COLO668 (cell line): Measurements from ENCODE around the gene ZFP42.
"Not testable (repeated sequence)": the region's sequence is repeated elsewhere in the genome, so short reads cannot be mapped to it uniquely, and the experiment has no call there.

Experiments used
- DNase-seq: peaks from one replicate; lab custom pipeline; 2025; ENCODE audit not compliant: unreplicated experiment; lab: John Stamatoyannopoulos, UW

The ZFP42 gene

GRCh38 chr4:188018262-188018661, 22.7 kb downstream of the ZFP42 start:
- DNase-seq = no peak

GRCh38 chr4:188021548-188022249, 26.1 kb downstream of the ZFP42 start:
- no peak for DNase-seq

GRCh38 chr4:188023682-188024081, 28.1 kb downstream of the ZFP42 start:
- no peak for DNase-seq

GRCh38 chr4:188025476-188025875, 29.9 kb downstream of the ZFP42 start:
- DNase-seq = no peak

GRCh38 chr4:188029114-188029513, 33.5 kb downstream of the ZFP42 start:
- no peak for DNase-seq

- DNase-seq = no peak
These were observed 34.8 kb downstream of the ZFP42 start for GRCh38 chr4:188030401-188030800.

- no peak for DNase-seq
These were observed 36.2 kb downstream of the ZFP42 start for GRCh38 chr4:188031751-188032150.

GRCh38 chr4:188032170-188032569, 36.6 kb downstream of the ZFP42 start:
- no peak for DNase-seq

GRCh38 chr4:188032583-188032982, 37.0 kb downstream of the ZFP42 start:
- DNase-seq = no peak

GRCh38 chr4:188037003-188037713, 41.6 kb downstream of the ZFP42 start:
- no peak for DNase-seq

GRCh38 chr4:188041721-188042120, 46.1 kb downstream of the ZFP42 start:
- no peak for DNase-seq

- no peak for DNase-seq
These were observed 46.6 kb downstream of the ZFP42 start for GRCh38 chr4:188042191-188042590.

- no peak for DNase-seq
These were observed 47.6 kb downstream of the ZFP42 start for GRCh38 chr4:188043154-188043553.

- DNase-seq = not testable (repeated sequence)
These were observed 49.9 kb downstream of the ZFP42 start for GRCh38 chr4:188045461-188045860.

- DNase-seq = no peak
These were observed 51.1 kb downstream of the ZFP42 start for GRCh38 chr4:188046657-188047056.

- no peak for DNase-seq
These were observed 57.7 kb downstream of the ZFP42 start for GRCh38 chr4:188053302-188053701.
